ENCODE data around the gene BARX2.

DNA sequence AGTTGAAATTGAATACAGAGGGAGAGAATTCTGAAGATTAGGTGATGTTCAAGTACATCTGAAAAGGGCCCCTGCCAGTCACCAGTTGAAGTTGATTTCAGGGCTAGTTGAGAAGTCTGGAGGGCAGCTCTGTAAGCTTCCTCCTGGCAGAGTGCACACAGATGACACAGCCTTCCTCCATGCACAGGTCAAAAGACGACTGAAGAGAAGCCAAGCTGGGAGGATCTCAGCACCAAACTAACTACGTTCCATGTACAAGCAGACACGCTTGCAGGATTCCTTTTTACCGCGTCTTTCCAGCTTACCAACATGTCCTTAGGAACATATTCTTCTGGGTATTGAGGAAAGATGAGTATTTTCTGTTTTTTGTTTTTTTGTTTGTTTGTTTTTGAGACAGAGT lies 7.9 kb downstream of the BARX2 start:
- TF ChIP-seq, protein P1, sequence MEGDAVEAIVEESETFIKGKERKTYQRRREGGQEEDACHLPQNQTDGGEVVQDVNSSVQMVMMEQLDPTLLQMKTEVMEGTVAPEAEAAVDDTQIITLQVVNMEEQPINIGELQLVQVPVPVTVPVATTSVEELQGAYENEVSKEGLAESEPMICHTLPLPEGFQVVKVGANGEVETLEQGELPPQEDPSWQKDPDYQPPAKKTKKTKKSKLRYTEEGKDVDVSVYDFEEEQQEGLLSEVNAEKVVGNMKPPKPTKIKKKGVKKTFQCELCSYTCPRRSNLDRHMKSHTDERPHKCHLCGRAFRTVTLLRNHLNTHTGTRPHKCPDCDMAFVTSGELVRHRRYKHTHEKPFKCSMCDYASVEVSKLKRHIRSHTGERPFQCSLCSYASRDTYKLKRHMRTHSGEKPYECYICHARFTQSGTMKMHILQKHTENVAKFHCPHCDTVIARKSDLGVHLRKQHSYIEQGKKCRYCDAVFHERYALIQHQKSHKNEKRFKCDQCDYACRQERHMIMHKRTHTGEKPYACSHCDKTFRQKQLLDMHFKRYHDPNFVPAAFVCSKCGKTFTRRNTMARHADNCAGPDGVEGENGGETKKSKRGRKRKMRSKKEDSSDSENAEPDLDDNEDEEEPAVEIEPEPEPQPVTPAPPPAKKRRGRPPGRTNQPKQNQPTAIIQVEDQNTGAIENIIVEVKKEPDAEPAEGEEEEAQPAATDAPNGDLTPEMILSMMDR (IDR thresholded peaks at IDR 0.05): no peak
- no peak for TF ChIP-seq POLR2A (IDR thresholded peaks at IDR 0.05)

Measured in stomach (tissue), 4 donors.